Panc1 (cell line): ENCODE results near the gene PAQR4. TPM values are rescaled to one million over a fixed set of nuclear protein-coding genes. Genes with fewer than 3 reads are reported as not detected.
"Not testable (repeated sequence)": the region's sequence is repeated elsewhere in the genome, so short reads cannot be mapped to it uniquely, and the experiment has no call there.

Experiments used
- ATAC-seq: fragments of 200-7000 bp; cut with Tn5 transposase; 2 replicates; pipeline ENCODE4 v1.9.1; 2020; ENCODE audit warnings: mild to moderate bottlenecking, moderate library complexity
- BruUV-seq: library from RNA; stranded (reverse); fragments of 400-500 nt; replicated peaks from 2 replicates; lab custom pipeline; 2021; lab: Mats Ljungman, UMichigan
- CTCF ChIA-PET: fragments of 300-600 bp; sonication (Branson Sonifier 250); formaldehyde crosslinking; loops from one replicate; lab custom pipeline; 2022; ENCODE audit warnings: antibody characterized with exemption; lab: Charles Lee
- POLR2A ChIA-PET: fragments of 300-600 bp; sonication (Branson Sonifier 250); formaldehyde crosslinking; loops from one replicate; lab custom pipeline; 2022; ENCODE audit warnings: antibody characterized with exemption; lab: Charles Lee
- DNase-seq: peaks from one replicate; pipeline ENCODE4 v3.0.0-alpha.2; 2010; ENCODE audit warnings: low read depth, low spot score
- H3K27ac ChIP-seq: 2 replicates; pipeline ENCODE4 v1.5.1; 2011; ENCODE audit warnings: mild to moderate bottlenecking, low read length, inconsistent platforms
- H3K27me3 ChIP-seq: fragments of 200-500 bp; sonication (Bioruptor generic); 2 replicates; pipeline ENCODE4 v1.6.0; 2014; ENCODE audit warnings: low read length, inconsistent platforms; ENCODE audit not compliant: control insufficient read depth, insufficient read depth
- H3K36me3 ChIP-seq: fragments of 200-500 bp; sonication (Bioruptor generic); 2 replicates; pipeline ENCODE4 v1.5.1; 2014; ENCODE audit warnings: inconsistent platforms, mild to moderate bottlenecking, low read length, moderate library complexity; ENCODE audit not compliant: control insufficient read depth, insufficient read depth
- H3K4me1 ChIP-seq: 2 replicates; pipeline ENCODE4 v1.5.1; 2011; ENCODE audit warnings: inconsistent platforms, mild to moderate bottlenecking, low read length, moderate library complexity; ENCODE audit not compliant: control insufficient read depth, insufficient read depth
- H3K4me3 ChIP-seq, 2 experiments: 2 replicates each; pipeline ENCODE4 v1.5.1; 2011 to 2012; ENCODE audit warnings: low read depth in 2 of 2, low read length in 2 of 2, mild to moderate bottlenecking in 2 of 2, inconsistent platforms in 1 of 2, moderate library complexity in 1 of 2
- H3K9me3 ChIP-seq: fragments of 200-500 bp; sonication (Bioruptor generic); 2 replicates; pipeline ENCODE4 v1.5.1; 2014; ENCODE audit warnings: low read depth, mild to moderate bottlenecking, inconsistent platforms, low read length, moderate library complexity; ENCODE audit not compliant: control insufficient read depth, insufficient read depth
- CTCF ChIP-seq: fragments of 450-650 bp; IDR thresholded peaks from 2 replicates; pipeline ENCODE4 v1.5.1; 2017; ENCODE audit warnings: mild to moderate bottlenecking
- POLR2AphosphoS5 ChIP-seq: IDR thresholded peaks from 2 replicates; pipeline ENCODE4 v1.6.1; 2012; ENCODE audit warnings: mild to moderate bottlenecking, low read depth, low read length, moderate library complexity
- REST ChIP-seq, 2 experiments: IDR thresholded peaks; 2 replicates each; pipeline ENCODE4 v1.6.1; 2011 to 2012; ENCODE audit warnings: low read depth in 2 of 2, control low read depth in 1 of 2, low read length in 1 of 2, mild to moderate bottlenecking in 1 of 2, moderate library complexity in 1 of 2; ENCODE audit not compliant: insufficient read depth in 1 of 2
- SIN3A ChIP-seq: IDR thresholded peaks from 2 replicates; pipeline ENCODE4 v1.6.1; 2012; ENCODE audit warnings: low read depth, mild to moderate bottlenecking, low read length, moderate library complexity, borderline replicate concordance; ENCODE audit not compliant: insufficient read depth
- TCF7L2 ChIP-seq: IDR thresholded peaks from 2 replicates; pipeline ENCODE4 v1.6.1; 2011; ENCODE audit warnings: mild to moderate bottlenecking, low read depth, low read length, inconsistent platforms
- in situ Hi-C: cut with HindIII; loops from 2 replicates; pipeline ENCODE4 v1.10.0; 2016; ENCODE audit warnings: low sequenced_read_pairs, low pct_unique_long_range_greater_than_20kb
- intact Hi-C: fragments of 100-400 bp; cut with micrococcal nuclease; formaldehyde crosslinking; loops from one replicate; pipeline ENCODE4 v1.10.0; 2022; ENCODE audit not compliant: unreplicated experiment
- total RNA-seq: library from RNA; stranded (reverse); gene quantifications from one replicate; pipeline ENCODE4 v1.2.1, GENCODE V29; 2021; ENCODE audit not compliant: unreplicated experiment

PAQR4 gene
- total RNA-seq, 1 experiment from 2014 or later = 51.8 TPM

GRCh38 chr16:2929693-2930092, 39.5 kb upstream of the PAQR4 start:
- POLR2A ChIA-PET = no interaction called here

GRCh38 chr16:2930236-2930635, 38.9 kb upstream of the PAQR4 start:
- H3K4me3 ChIP-seq = no peak overlapping the region
- H3K4me1 ChIP-seq = no peaks in the 10 kb centered on the region
- H3K27ac ChIP-seq = no peak overlapping the region
- ATAC-seq = no peak
- TF ChIP-seq REST (IDR thresholded peaks at IDR 0.05; ENCODE audit: insufficient read depth in 1 of 2, low read depth in 2 of 2, low read length in 1 of 2) = no peak
- no peak for TF ChIP-seq POLR2AphosphoS5
- no peak for TF ChIP-seq TCF7L2
- no peak for TF ChIP-seq SIN3A
- no peak for TF ChIP-seq CTCF
- no peaks in the 10 kb centered on the region for H3K27me3 ChIP-seq
- H3K36me3 ChIP-seq = no peaks in the 10 kb centered on the region
- no peaks in the 10 kb centered on the region for H3K9me3 ChIP-seq
- no peak for DNase-seq
- intact Hi-C loops = no loop called here
- ChIA-PET POLR2A (no interaction called here), CTCF (no interaction called here)
- in situ Hi-C loops = no loop called here
- no TSS peak for BruUV-seq

More at GRCh38 chr16:2929693-2930092, 39.5 kb upstream of the PAQR4 start:
- H3K4me3 ChIP-seq = no peak overlapping the region
- in situ Hi-C loops = no loop called here
- no peaks in the 10 kb centered on the region for H3K36me3 ChIP-seq
- no peaks in the 10 kb centered on the region for H3K4me1 ChIP-seq
- CTCF ChIA-PET = no interaction called here
- H3K27me3 ChIP-seq = no peaks in the 10 kb centered on the region
- intact Hi-C loops = no loop called here
- H3K27ac ChIP-seq = no peak overlapping the region
- no peaks in the 10 kb centered on the region for H3K9me3 ChIP-seq
- BruUV-seq = no TSS peak
- TF ChIP-seq REST (IDR thresholded peaks at IDR 0.05; ENCODE audit: insufficient read depth in 1 of 2, low read depth in 2 of 2, low read length in 1 of 2) (no peak), POLR2AphosphoS5 (no peak), SIN3A (no peak), CTCF (no peak), TCF7L2 (no peak)
- DNase-seq (no peak), ATAC-seq (no peak)

GRCh38 chr16:2931231-2931914, 37.8 kb upstream of the PAQR4 start:
- H3K9me3 ChIP-seq, ATAC-seq, H3K27me3 ChIP-seq, H3K4me3 ChIP-seq, CTCF ChIA-PET, H3K36me3 ChIP-seq, in situ Hi-C loops, DNase-seq, intact Hi-C loops, POLR2A ChIA-PET, H3K27ac ChIP-seq, H3K4me1 ChIP-seq, BruUV-seq: not testable (repeated sequence)
